Stimulated activated memory B cell treated with anti-CD40 and anti-IgM and Interleukin-4, amounts not matched to agents 10 μg/mL and 1 μg/mL and 100 μg/mL, for 72 hours (primary cell): ENCODE measurements around the gene LRP8.
A peak's percentile ranks its signal among the peaks of the same experiment; 100 is the strongest.

ENCODE experiments used
- ATAC-seq: fragments of 150-1000 bp; cut with Tn5 transposase; 2 replicates; pipeline ENCODE4 v1.10.0; 2021
- H3K27ac Mint-ChIP-seq: one replicate; pipeline ENCODE4 v1.8.0; 2022; ENCODE audit warnings: mild to moderate bottlenecking, mixed read lengths
- H3K27me3 Mint-ChIP-seq: one replicate; pipeline ENCODE4 v1.8.0; 2022; ENCODE audit warnings: mixed read lengths
- H3K36me3 Mint-ChIP-seq: one replicate; pipeline ENCODE4 v1.8.0; 2022; ENCODE audit warnings: mixed read lengths
- H3K4me1 Mint-ChIP-seq: one replicate; pipeline ENCODE4 v1.8.0; 2022; ENCODE audit warnings: mixed read lengths
- H3K4me3 Mint-ChIP-seq: one replicate; pipeline ENCODE4 v1.8.0; 2022; ENCODE audit warnings: mild to moderate bottlenecking, moderate library complexity, mixed read lengths
- H3K9me3 Mint-ChIP-seq: one replicate; pipeline ENCODE4 v1.8.0; 2022; ENCODE audit warnings: mixed read lengths

The LRP8 gene

GRCh38 chr1:53280496-53280895, 47.4 kb downstream of the LRP8 start:
- Mint-ChIP-seq H3K27me3 (no peaks in the 10 kb centered on the region), H3K36me3 (peaks cover 55% of the 10 kb centered on the region), H3K27ac (peak overlapping the region; percentile 64), H3K4me3 (no peak overlapping the region), H3K9me3 (no peaks in the 10 kb centered on the region), H3K4me1 (peaks cover 6% of the 10 kb centered on the region)
- no peak for ATAC-seq

- no peak overlapping the region for H3K27ac Mint-ChIP-seq
- peaks cover 57% of the 10 kb centered on the region for H3K36me3 Mint-ChIP-seq
- peaks cover 6% of the 10 kb centered on the region for H3K4me1 Mint-ChIP-seq
- ATAC-seq: no peak
- H3K4me3 Mint-ChIP-seq: no peak overlapping the region
- no peaks in the 10 kb centered on the region for H3K9me3 Mint-ChIP-seq
- no peaks in the 10 kb centered on the region for H3K27me3 Mint-ChIP-seq
These were observed 48.3 kb downstream of the LRP8 start for GRCh38 chr1:53279296-53280200.

GRCh38 chr1:53278298-53278725, 49.6 kb downstream of the LRP8 start:
- ATAC-seq: peak; percentile 71
- peaks cover 6% of the 10 kb centered on the region for H3K4me1 Mint-ChIP-seq
- H3K27me3 Mint-ChIP-seq: no peaks in the 10 kb centered on the region
- H3K36me3 Mint-ChIP-seq: peaks cover 63% of the 10 kb centered on the region
- H3K9me3 Mint-ChIP-seq: no peaks in the 10 kb centered on the region
- H3K27ac Mint-ChIP-seq: peak overlapping the region; percentile 54
- no peak overlapping the region for H3K4me3 Mint-ChIP-seq

- H3K36me3 Mint-ChIP-seq: peaks cover 73% of the 10 kb centered on the region
- ATAC-seq: no peak
- no peak overlapping the region for H3K4me3 Mint-ChIP-seq
- H3K9me3 Mint-ChIP-seq: no peaks in the 10 kb centered on the region
- H3K27me3 Mint-ChIP-seq: no peaks in the 10 kb centered on the region
- peaks cover 6% of the 10 kb centered on the region for H3K4me1 Mint-ChIP-seq
- H3K27ac Mint-ChIP-seq: no peak overlapping the region
These were observed 50.5 kb downstream of the LRP8 start for GRCh38 chr1:53277326-53277725.

GRCh38 chr1:53276902-53277281, 51.0 kb downstream of the LRP8 start:
- Mint-ChIP-seq H3K27ac (no peak overlapping the region), H3K9me3 (no peaks in the 10 kb centered on the region), H3K36me3 (peaks cover 69% of the 10 kb centered on the region), H3K4me1 (peaks cover 6% of the 10 kb centered on the region), H3K4me3 (no peak overlapping the region), H3K27me3 (no peaks in the 10 kb centered on the region)
- peak; percentile 15 for ATAC-seq

- Mint-ChIP-seq H3K36me3 (peaks cover 65% of the 10 kb centered on the region), H3K27me3 (no peaks in the 10 kb centered on the region), H3K4me3 (no peak overlapping the region), H3K9me3 (no peaks in the 10 kb centered on the region), H3K4me1 (peaks cover 6% of the 10 kb centered on the region), H3K27ac (no peak overlapping the region)
- no peak for ATAC-seq
These were observed 51.5 kb downstream of the LRP8 start for GRCh38 chr1:53276153-53276901.

GRCh38 chr1:53275566-53275965, 52.3 kb downstream of the LRP8 start:
- ATAC-seq: no peak
- peaks cover 58% of the 10 kb centered on the region for H3K36me3 Mint-ChIP-seq
- H3K9me3 Mint-ChIP-seq: no peaks in the 10 kb centered on the region
- no peaks in the 10 kb centered on the region for H3K27me3 Mint-ChIP-seq
- H3K27ac Mint-ChIP-seq: no peak overlapping the region
- no peak overlapping the region for H3K4me3 Mint-ChIP-seq
- peaks cover 11% of the 10 kb centered on the region for H3K4me1 Mint-ChIP-seq

GRCh38 chr1:53274541-53275185, 53.2 kb downstream of the LRP8 start:
- Mint-ChIP-seq H3K27me3 (no peaks in the 10 kb centered on the region), H3K4me1 (peaks cover 20% of the 10 kb centered on the region), H3K27ac (no peak overlapping the region), H3K36me3 (peaks cover 59% of the 10 kb centered on the region), H3K9me3 (no peaks in the 10 kb centered on the region), H3K4me3 (no peak overlapping the region)
- ATAC-seq: no peak

- H3K27ac Mint-ChIP-seq: no peak overlapping the region
- H3K27me3 Mint-ChIP-seq: no peaks in the 10 kb centered on the region
- H3K36me3 Mint-ChIP-seq: peaks cover 64% of the 10 kb centered on the region
- no peak overlapping the region for H3K4me3 Mint-ChIP-seq
- H3K9me3 Mint-ChIP-seq: no peaks in the 10 kb centered on the region
- no peak for ATAC-seq
- peaks cover 23% of the 10 kb centered on the region for H3K4me1 Mint-ChIP-seq
These were observed 53.8 kb downstream of the LRP8 start for GRCh38 chr1:53274026-53274425.

GRCh38 chr1:53273526-53273925, 54.3 kb downstream of the LRP8 start:
- Mint-ChIP-seq H3K27ac (no peak overlapping the region), H3K4me3 (no peak overlapping the region), H3K27me3 (no peaks in the 10 kb centered on the region), H3K36me3 (peaks cover 69% of the 10 kb centered on the region), H3K4me1 (peaks cover 23% of the 10 kb centered on the region), H3K9me3 (no peaks in the 10 kb centered on the region)
- no peak for ATAC-seq

- H3K36me3 Mint-ChIP-seq: peaks cover 65% of the 10 kb centered on the region
- H3K4me1 Mint-ChIP-seq: peaks cover 17% of the 10 kb centered on the region
- no peaks in the 10 kb centered on the region for H3K9me3 Mint-ChIP-seq
- no peak overlapping the region for H3K4me3 Mint-ChIP-seq
- H3K27me3 Mint-ChIP-seq: no peaks in the 10 kb centered on the region
- no peak overlapping the region for H3K27ac Mint-ChIP-seq
- no peak for ATAC-seq
These were observed 55.5 kb downstream of the LRP8 start for GRCh38 chr1:53272349-53272748.

GRCh38 chr1:53271446-53272090, 56.3 kb downstream of the LRP8 start:
- Mint-ChIP-seq H3K27me3 (no peaks in the 10 kb centered on the region), H3K4me3 (no peak overlapping the region), H3K36me3 (peaks cover 66% of the 10 kb centered on the region), H3K27ac (no peak overlapping the region), H3K4me1 (peaks cover 17% of the 10 kb centered on the region), H3K9me3 (no peaks in the 10 kb centered on the region)
- ATAC-seq: no peak

- no peaks in the 10 kb centered on the region for H3K9me3 Mint-ChIP-seq
- peaks cover 17% of the 10 kb centered on the region for H3K4me1 Mint-ChIP-seq
- H3K27me3 Mint-ChIP-seq: no peaks in the 10 kb centered on the region
- no peak for ATAC-seq
- no peak overlapping the region for H3K4me3 Mint-ChIP-seq
- H3K27ac Mint-ChIP-seq: no peak overlapping the region
- H3K36me3 Mint-ChIP-seq: peaks cover 66% of the 10 kb centered on the region
These were observed 57.0 kb downstream of the LRP8 start for GRCh38 chr1:53270873-53271272.

GRCh38 chr1:53270107-53270506, 57.8 kb downstream of the LRP8 start:
- H3K27ac Mint-ChIP-seq: peak overlapping the region; percentile 44
- peaks cover 17% of the 10 kb centered on the region for H3K4me1 Mint-ChIP-seq
- ATAC-seq: peak; percentile 84
- peaks cover 68% of the 10 kb centered on the region for H3K36me3 Mint-ChIP-seq
- H3K27me3 Mint-ChIP-seq: no peaks in the 10 kb centered on the region
- no peak overlapping the region for H3K4me3 Mint-ChIP-seq
- H3K9me3 Mint-ChIP-seq: no peaks in the 10 kb centered on the region

GRCh38 chr1:53267761-53268160, 60.1 kb downstream of the LRP8 start:
- ATAC-seq: no peak
- peaks cover 17% of the 10 kb centered on the region for H3K4me1 Mint-ChIP-seq
- no peaks in the 10 kb centered on the region for H3K9me3 Mint-ChIP-seq
- no peaks in the 10 kb centered on the region for H3K27me3 Mint-ChIP-seq
- H3K4me3 Mint-ChIP-seq: no peak overlapping the region
- H3K36me3 Mint-ChIP-seq: peaks cover 68% of the 10 kb centered on the region
- H3K27ac Mint-ChIP-seq: no peak overlapping the region
